NCI-H1930 (cell line): ENCODE measurements around the gene CNEP1R1.
"Not testable (repeated sequence)": the region's sequence is repeated elsewhere in the genome, so short reads cannot be mapped to it uniquely, and the experiment has no call there.

Experiments used
- DNase-seq, 2 experiments: peaks; one replicate each; lab custom pipeline; 2025; lab: John Stamatoyannopoulos, UW

The CNEP1R1 gene, protein sequence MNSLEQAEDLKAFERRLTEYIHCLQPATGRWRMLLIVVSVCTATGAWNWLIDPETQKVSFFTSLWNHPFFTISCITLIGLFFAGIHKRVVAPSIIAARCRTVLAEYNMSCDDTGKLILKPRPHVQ

DNA sequence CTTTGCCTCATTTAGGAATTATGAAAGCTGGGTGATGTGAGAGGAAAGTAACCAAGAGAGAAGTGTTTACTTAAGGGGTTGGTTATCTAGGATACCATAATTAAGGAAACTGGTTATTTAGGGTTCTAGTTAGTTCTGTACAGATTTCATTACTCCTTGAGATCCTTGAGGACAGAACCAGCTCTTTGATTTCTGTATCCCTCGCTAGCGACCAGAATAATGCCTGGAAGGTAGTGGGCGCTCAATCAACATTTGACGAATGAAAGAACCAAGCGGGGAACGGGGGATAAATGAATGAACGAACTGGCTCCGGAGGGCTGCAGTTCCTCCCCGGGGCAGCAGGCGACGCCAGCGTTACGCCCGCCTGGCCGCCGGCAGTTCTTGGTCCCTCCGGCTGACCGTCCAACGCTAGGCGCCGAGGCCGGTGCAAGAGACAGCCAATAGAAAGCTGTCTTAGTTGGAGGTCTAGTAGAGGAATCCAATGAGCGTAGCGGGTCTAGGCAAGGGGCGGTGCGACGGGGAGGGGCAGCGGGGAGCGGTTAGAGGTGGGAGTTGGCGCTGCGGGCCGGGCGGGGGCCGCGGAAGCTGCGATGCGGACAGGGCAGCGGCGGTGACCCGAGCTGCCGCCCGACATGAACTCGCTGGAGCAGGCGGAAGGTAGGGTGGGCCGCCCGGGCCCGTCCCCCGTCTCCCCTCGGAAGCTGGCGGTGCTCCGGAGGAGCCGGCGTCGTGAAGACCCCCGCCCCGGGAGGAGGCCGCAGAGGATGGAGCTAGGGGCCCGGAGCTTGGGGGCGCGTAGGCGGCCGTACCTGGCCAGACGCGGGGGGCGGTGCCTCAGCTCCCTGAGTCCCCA, at the start of gene CNEP1R1:
Gene CNEP1R1 (plus strand): TSS at position 542 of the 853 bp plus-strand sequence. CDS start 91 bp downstream, at position 633.
- DNase-seq, result peak; percentile 75 to 82

DNA sequence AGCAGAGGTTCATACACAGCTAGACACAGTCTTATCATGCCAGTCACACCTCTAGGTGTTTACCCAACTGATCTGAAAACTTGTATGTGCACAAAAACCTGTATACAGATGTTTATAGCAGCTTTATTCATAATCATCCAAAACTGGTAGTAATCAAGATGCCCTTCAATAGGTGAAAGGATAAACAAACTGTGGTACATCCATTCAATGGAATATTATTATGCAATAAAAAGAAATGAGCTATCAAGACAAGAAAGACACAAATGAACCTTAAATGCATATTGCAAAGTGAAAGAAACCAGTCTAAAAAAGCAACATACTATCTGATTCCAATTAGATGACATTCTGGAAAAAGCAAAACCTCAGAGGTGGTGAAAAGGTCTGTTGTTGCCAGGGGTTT, 47.6 kb upstream of the CNEP1R1 start:
- no peak for DNase-seq

GRCh38 chr16:49978569-49979326, 46.3 kb upstream of the CNEP1R1 start:
- no peak for DNase-seq

DNA sequence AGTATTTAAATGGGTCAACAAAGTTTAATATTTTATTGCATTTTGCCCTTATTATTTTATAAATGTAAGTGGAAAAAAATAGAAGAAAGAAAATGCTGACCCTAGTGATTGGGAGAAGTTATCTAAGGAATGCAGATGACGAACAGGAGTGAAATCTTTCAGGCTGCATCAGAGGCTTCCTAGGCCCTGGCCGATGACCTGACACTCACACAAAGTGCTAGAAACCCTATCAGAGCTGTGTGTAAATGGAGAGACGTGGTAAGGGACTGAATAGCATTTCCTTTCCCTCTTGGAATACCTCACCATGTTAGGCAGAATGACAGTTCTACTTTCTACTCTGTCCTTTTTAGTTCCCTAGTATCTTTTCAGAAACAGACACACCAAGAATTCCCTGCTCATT, 44.9 kb upstream of the CNEP1R1 start:
- DNase-seq, result no peak

GRCh38 chr16:49986351-49987124, 38.5 kb upstream of the CNEP1R1 start:
- no peak for DNase-seq

- no peak for DNase-seq
These were observed 37.6 kb upstream of the CNEP1R1 start for GRCh38 chr16:49987381-49987780.

DNA sequence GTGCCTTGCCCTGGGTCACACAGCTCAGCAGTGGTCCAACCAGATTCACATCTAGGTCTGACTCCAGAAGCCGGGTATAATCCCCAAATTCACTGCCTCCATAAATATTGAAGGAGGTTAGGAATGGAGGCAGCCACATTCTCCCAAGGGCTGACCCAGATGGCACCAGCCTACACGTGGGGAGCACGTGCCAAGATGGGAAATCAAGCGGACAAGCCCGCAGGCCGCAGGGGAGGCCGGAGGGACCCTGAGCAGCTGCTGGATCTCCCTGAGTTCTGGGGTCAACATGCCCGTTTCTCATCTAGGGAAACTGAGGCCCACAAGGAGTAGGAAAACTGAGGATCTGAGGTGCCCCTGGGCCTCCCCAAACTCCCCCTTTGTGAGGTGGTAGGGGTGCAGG, 32.2 kb upstream of the CNEP1R1 start:
- DNase-seq, result no peak

GRCh38 chr16:49993579-49993978, 31.4 kb upstream of the CNEP1R1 start:
- no peak for DNase-seq

DNA sequence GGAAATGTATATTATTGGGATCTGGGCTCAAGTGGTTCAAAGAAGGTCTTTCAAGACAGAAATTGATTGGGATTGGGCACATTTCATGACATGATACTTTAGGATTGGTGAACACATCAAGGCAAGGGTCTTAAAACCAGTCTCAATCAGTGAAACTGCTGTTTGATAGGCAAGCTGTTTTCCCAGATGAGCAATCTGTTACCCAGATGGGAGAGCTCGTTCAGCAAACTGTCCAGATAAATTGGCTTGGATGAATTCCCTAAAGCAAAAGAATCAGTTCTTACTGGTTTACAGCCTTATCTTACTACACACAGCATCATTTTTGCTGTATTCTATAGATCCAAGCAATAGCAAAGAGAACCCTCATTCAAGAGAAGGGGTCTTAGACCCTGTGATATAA, 31.0 kb upstream of the CNEP1R1 start:
- no peak for DNase-seq

- DNase-seq, result no peak
These were observed 29.3 kb upstream of the CNEP1R1 start for GRCh38 chr16:49995720-49996119.

GRCh38 chr16:49997721-49998251, 27.2 kb upstream of the CNEP1R1 start:
- no peak for DNase-seq

- DNase-seq, result no peak
These were observed 26.0 kb upstream of the CNEP1R1 start for GRCh38 chr16:49998991-49999390.

GRCh38 chr16:50001144-50001543, 23.9 kb upstream of the CNEP1R1 start:
- no peak for DNase-seq

GRCh38 chr16:50002190-50002589, 22.8 kb upstream of the CNEP1R1 start:
- DNase-seq, result no peak

DNA sequence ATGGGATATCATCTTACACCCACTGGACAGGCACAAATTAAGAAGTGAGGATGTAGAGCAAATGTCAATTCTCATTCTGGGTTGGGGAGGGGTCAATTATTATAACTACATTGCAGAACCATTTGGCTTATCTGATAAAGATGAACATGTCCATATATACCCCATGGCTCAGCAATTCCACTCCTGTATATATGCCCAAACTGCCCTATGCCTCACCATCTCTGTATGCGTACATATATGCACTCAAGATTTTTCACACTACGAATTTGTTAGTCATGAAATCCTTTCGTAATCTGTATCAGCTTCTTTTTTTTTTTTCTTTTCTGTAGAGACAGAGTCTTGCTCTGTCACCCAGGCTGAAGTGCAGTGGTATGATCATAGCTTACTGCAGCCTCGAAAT, 20.8 kb upstream of the CNEP1R1 start:
- DNase-seq, result no peak

DNA sequence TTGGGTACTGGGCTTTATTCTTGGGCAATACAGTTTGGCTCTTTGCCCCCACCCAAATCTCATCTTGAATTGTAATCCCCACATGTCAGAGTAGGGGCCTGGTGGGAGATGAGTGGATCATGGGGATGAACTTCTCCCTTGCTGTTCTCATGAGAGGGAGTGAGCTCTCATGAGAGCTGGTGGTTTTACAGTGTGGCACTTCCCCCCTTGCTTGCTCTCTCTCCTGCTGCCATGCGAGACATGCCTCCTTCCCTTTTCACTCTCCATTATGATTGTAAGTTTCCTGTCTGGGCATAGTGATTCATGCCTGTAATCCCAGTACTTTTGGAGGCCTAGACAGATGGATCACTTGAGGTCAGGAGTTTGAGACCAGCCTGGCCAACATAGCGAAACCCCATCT, 18.1 kb upstream of the CNEP1R1 start:
- DNase-seq, result no peak

- no peak for DNase-seq
These were observed 17.3 kb upstream of the CNEP1R1 start for GRCh38 chr16:50007744-50008143.

- DNase-seq, result no peak
These were observed 14.8 kb upstream of the CNEP1R1 start for GRCh38 chr16:50010212-50010611.

GRCh38 chr16:50011707-50012106, 13.3 kb upstream of the CNEP1R1 start:
- DNase-seq, result no peak

DNA sequence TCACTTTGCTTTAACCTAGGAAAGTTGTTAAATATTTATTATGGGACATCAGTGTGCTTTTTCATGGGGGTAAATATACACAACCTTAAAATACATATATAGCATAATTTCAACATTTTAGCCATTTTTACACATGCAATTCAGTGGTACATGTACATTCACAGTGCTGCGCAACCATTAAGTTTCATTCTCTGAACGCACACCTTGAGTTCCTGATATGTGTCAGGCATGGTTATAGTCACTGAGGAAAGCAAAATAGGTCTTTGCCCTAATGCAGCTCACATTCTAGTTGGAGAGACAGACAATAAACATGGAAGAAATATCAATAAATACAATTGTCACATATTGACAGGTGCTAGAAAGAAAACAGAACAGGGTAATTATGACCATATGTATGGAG, 12.8 kb upstream of the CNEP1R1 start:
- no peak for DNase-seq

- DNase-seq, result not testable (repeated sequence)
These were observed 10.8 kb upstream of the CNEP1R1 start for GRCh38 chr16:50014211-50014610.

DNA sequence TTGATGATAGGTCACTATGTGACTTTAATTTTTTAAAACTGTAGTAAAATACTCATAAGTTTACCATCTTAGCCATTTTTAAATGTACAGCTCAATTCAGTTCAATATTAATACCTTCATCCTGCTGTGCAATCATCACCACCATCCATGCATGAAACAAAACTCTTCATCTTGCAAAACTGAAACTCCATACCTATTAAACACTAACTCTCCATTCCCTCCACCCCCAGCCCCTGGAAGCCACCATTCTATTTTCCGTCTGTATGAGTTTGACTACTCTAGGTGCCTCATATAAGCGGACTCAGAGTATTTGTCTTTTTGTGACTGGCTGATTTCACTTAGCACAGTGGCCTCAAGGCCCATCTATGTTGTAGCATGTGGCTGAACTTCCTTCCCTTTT, 9.4 kb upstream of the CNEP1R1 start:
- DNase-seq, result no peak
